Small intestine (tissue), 7 donors: Measurements from ENCODE around the gene FNBP1L. TPM values are rescaled to one million over a fixed set of nuclear protein-coding genes. Genes with fewer than 3 reads are reported as not detected.
A peak's percentile ranks its signal among the peaks of the same experiment; 100 is the strongest.

Experiments used
- DNase-seq, 2 donors: peaks; one replicate each; pipeline versions ENCODE4 v3.0.0 to v3.0.0-alpha.2; 2013
- FAIRE-seq: peaks from 2 replicates; lab custom pipeline; 2012; peaks lifted over from hg19 to GRCh38; lab: Jason Lieb, UNC
- H3K27ac ChIP-seq, 3 donors: one replicate each; pipeline ENCODE4 v1.5.1; 2013; ENCODE audit warnings: low read length in 2 of 3, mild to moderate bottlenecking in 2 of 3, control low read depth in 1 of 3, inconsistent platforms in 1 of 3, low read depth in 1 of 3, moderate library complexity in 1 of 3
- H3K27me3 ChIP-seq, 3 donors: one replicate each; pipeline ENCODE4 v1.6.1; 2013; ENCODE audit warnings: low read length in 3 of 3, inconsistent platforms in 1 of 3; ENCODE audit not compliant: control insufficient read depth in 3 of 3, insufficient read depth in 3 of 3
- H3K36me3 ChIP-seq, 3 donors: one replicate each; pipeline ENCODE4 v1.6.1; 2013; ENCODE audit warnings: low read length in 3 of 3, inconsistent platforms in 1 of 3, low read depth in 1 of 3, mild to moderate bottlenecking in 1 of 3, moderate library complexity in 1 of 3; ENCODE audit not compliant: control insufficient read depth in 3 of 3, insufficient read depth in 2 of 3
- H3K4me1 ChIP-seq, 3 donors: one replicate each; pipeline ENCODE4 v1.6.1; 2013; ENCODE audit warnings: low read length in 2 of 3, inconsistent platforms in 1 of 3, low read depth in 1 of 3, mild to moderate bottlenecking in 1 of 3, moderate library complexity in 1 of 3; ENCODE audit not compliant: control insufficient read depth in 3 of 3, insufficient read depth in 2 of 3
- H3K4me3 ChIP-seq, 3 donors: one replicate each; pipeline ENCODE4 v1.5.1; 2013; ENCODE audit warnings: low read length in 3 of 3, control low read depth in 1 of 3, inconsistent platforms in 1 of 3, low read depth in 1 of 3, mild to moderate bottlenecking in 1 of 3, moderate library complexity in 1 of 3
- H3K9me3 ChIP-seq, 2 donors: one replicate each; pipeline ENCODE4 v1.6.1; 2013; ENCODE audit warnings: low read depth in 1 of 2, low read length in 1 of 2; ENCODE audit not compliant: control insufficient read depth in 2 of 2, insufficient read depth in 1 of 2
- WGBS, 3 donors: extraction: QIAGEN DNeasy Blood & Tissue Kit; methylation state at CpG; one replicate each; pipeline ENCODE4 v1.1.7; 2013; 5-methylcytosine and 5-hydroxymethylcytosine counted together
- polyA plus RNA-seq, 4 donors: library from polyadenylated mRNA; stranded (reverse) in 3 of 4; unstranded in 1 of 4; fragments of 200-250 nt in 3 of 4; fragments of 120-200 nt in 1 of 4; gene quantifications; one replicate each; pipeline versions ENCODE4 v1.2.1 to v1.2.3, GENCODE V29; 2013
- donor health status: healthy with polysubstance abuse.
- donor health status: control.
- donor health status: control.
- donor health status: Bipolar disorder and iron deficiency.
- donor health status: healthy.

FNBP1L gene
- polyA plus RNA-seq, 4 donors: 19.7 to 68.0 (median 34.9) TPM

GRCh38 chr1:93437976-93438605 is 9.8 kb upstream of the FNBP1L start:
- FAIRE-seq (peak; percentile 49), DNase-seq (peak; percentile 58 to 63)
- no peaks in the 10 kb centered on the region for H3K36me3 ChIP-seq
- H3K4me1 ChIP-seq: peaks cover 0 to 8% (median 0%) of the 10 kb centered on the region in 3 donors
- H3K4me3 ChIP-seq: no peak overlapping the region
- peaks cover 0 to 9% of the 10 kb centered on the region in 2 donors for H3K9me3 ChIP-seq
- H3K27ac ChIP-seq: no peak overlapping the region
- no peaks in the 10 kb centered on the region for H3K27me3 ChIP-seq
- WGBS, 3 donors: 26 to 51% (median 28%) methylated on average over 4 of the region's 4 CpGs

- 86 to 93% (median 90%) methylated on average over 3 of the region's 3 CpGs for WGBS, 3 donors
- Histone ChIP-seq H3K4me1 (peaks cover 0 to 8% (median 0%) of the 10 kb centered on the region in 3 donors), H3K4me3 (no peak overlapping the region), H3K27ac (no peak overlapping the region), H3K27me3 (no peaks in the 10 kb centered on the region), H3K36me3 (no peaks in the 10 kb centered on the region), H3K9me3 (peaks cover 0 to 9% of the 10 kb centered on the region in 2 donors)
- DNase-seq: no peak
- no peak for FAIRE-seq
These were observed 9.2 kb upstream of the FNBP1L start for GRCh38 chr1:93438716-93439115.

- no peak overlapping the region for H3K27ac ChIP-seq
- peaks cover 0 to 8% (median 0%) of the 10 kb centered on the region in 3 donors for H3K4me1 ChIP-seq
- H3K27me3 ChIP-seq: no peaks in the 10 kb centered on the region
- DNase-seq (no peak), FAIRE-seq (no peak)
- H3K4me3 ChIP-seq: no peak overlapping the region
- 77 to 84% (median 78%) methylated on average over 4 of the region's 4 CpGs for WGBS, 3 donors
- H3K36me3 ChIP-seq: no peaks in the 10 kb centered on the region
- H3K9me3 ChIP-seq: peaks cover 0 to 2% of the 10 kb centered on the region in 2 donors
These were observed 7.6 kb upstream of the FNBP1L start for GRCh38 chr1:93440272-93440671.

DNA sequence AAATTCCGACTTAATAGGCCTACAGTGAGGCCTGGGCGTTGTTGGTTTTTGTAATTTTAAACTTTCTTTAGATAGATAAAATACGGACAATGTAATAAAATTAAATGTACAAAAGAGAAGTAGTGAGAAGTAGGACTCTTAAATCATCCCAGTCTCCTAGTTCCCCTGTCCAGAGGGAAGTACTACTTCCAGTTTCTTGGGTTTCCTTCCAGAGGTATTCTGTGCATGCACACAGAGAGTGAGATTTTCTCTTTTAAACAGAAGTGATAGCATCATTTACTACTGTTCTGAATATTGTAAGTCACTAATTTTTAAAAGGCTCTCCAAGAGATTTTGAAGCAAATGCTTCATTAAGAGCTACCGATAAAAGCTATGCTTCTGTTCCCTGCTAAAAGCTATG is 7.2 kb upstream of the FNBP1L start:
- H3K27me3 ChIP-seq: no peaks in the 10 kb centered on the region
- FAIRE-seq: no peak
- peaks cover 0 to 8% (median 0%) of the 10 kb centered on the region in 3 donors for H3K4me1 ChIP-seq
- WGBS, 3 donors: 84 to 89% (median 87%) methylated on average over 4 of the region's 4 CpGs
- no peak for DNase-seq
- peaks cover 0 to 2% of the 10 kb centered on the region in 2 donors for H3K9me3 ChIP-seq
- H3K36me3 ChIP-seq: no peaks in the 10 kb centered on the region
- H3K4me3 ChIP-seq: no peak overlapping the region
- no peak overlapping the region for H3K27ac ChIP-seq

- Histone ChIP-seq H3K4me3 (no peak overlapping the region), H3K27me3 (no peaks in the 10 kb centered on the region), H3K9me3 (peaks cover 0 to 2% of the 10 kb centered on the region in 2 donors), H3K27ac (peak overlapping the region in 1 of 3 donors; percentile 74), H3K4me1 (peaks cover 0 to 8% (median 0%) of the 10 kb centered on the region in 3 donors), H3K36me3 (no peaks in the 10 kb centered on the region)
- DNase-seq (no peak), FAIRE-seq (no peak)
These were observed 6.3 kb upstream of the FNBP1L start for GRCh38 chr1:93441589-93441988.

DNA sequence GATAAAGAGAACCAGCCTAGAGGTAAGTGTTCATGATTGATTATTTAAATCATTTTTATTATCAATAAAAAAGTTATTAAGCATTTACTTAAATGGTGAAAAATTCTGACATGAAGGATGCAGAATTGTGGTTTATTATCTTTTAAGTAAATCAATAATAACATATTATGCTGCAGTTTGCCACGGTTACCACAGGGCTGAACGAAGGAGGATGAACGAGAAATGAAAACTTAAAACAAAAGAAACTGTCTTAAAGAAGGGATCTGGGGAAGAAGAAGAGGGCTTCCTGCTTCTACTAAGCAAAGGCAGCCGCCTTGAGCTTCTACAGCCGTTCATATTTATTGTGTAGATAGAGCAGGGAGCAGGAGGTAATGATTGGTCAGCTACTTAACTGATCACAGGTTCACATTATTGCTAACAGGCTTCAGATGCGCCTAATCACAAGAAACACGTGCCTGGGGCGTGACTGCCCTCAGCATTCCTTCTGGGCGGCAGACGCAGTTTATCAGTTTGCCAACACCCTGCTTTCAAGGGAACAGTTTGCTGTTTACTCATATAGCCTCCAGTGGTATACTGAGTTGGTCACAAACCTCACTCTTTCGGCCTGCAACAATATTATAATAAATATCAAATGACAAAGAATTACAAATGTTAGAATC is 5.8 kb upstream of the FNBP1L start:
- peak; percentile 5 for FAIRE-seq
- H3K36me3 ChIP-seq: no peaks in the 10 kb centered on the region
- WGBS, 3 donors: 17 to 50% (median 25%) methylated on average over 11 of the region's 11 CpGs

GRCh38 chr1:93442741-93443140 is 5.2 kb upstream of the FNBP1L start:
- H3K27me3 ChIP-seq: no peaks in the 10 kb centered on the region
- peaks cover 0 to 11% (median 0%) of the 10 kb centered on the region in 3 donors for H3K4me1 ChIP-seq
- H3K4me3 ChIP-seq: no peak overlapping the region
- no peaks in the 10 kb centered on the region for H3K36me3 ChIP-seq
- WGBS, 3 donors: 24 to 42% (median 29%) methylated on average over 1 of the region's 1 CpG
- H3K27ac ChIP-seq: peak overlapping the region in 2 of 3 donors; percentile 73 to 74
- peaks cover 0 to 2% of the 10 kb centered on the region in 2 donors for H3K9me3 ChIP-seq
- FAIRE-seq (no peak), DNase-seq (no peak)

More for the DNA sequence above, 5.8 kb upstream of the FNBP1L start:
- Histone ChIP-seq H3K27me3 (no peaks in the 10 kb centered on the region), H3K27ac (peak overlapping the region in 1 of 3 donors; percentile 74), H3K9me3 (peaks cover 0 to 2% of the 10 kb centered on the region in 2 donors), H3K4me1 (peaks cover 0 to 11% (median 0%) of the 10 kb centered on the region in 3 donors), H3K4me3 (no peak overlapping the region)
- DNase-seq: peak; percentile 84 to 98

DNA sequence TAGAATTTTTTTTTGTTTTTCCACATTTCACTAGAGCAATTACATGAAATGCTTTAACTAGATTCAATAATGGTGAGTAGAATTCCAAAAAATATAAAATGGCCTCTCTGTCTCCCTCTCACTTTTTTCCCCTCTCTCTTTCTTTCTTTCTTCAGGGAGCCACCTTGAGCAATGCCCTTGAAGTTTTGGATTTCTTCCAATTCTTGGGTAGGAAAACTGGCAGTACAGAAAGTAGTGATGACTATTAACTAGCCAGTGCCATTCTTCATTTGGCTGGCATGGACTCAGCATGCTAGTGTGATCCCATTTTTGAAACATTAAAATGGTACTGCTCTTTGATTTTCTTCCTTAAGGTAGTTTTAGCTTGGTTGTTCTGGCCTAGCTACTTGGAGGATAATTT is 4.5 kb upstream of the FNBP1L start:
- H3K4me1 ChIP-seq: peaks cover 0 to 11% (median 0%) of the 10 kb centered on the region in 3 donors
- DNase-seq (peak in 1 of 2 donors; percentile 55), FAIRE-seq (peak; percentile 15)
- no peak overlapping the region for H3K27ac ChIP-seq
- H3K27me3 ChIP-seq: no peaks in the 10 kb centered on the region
- H3K9me3 ChIP-seq: peaks cover 0 to 2% of the 10 kb centered on the region in 2 donors
- no peaks in the 10 kb centered on the region for H3K36me3 ChIP-seq
- no peak overlapping the region for H3K4me3 ChIP-seq
